ENCODE results near the gene SMIM11. TPM values are rescaled to one million over a fixed set of nuclear protein-coding genes. Genes with fewer than 3 reads are reported as not detected.

The SMIM11 gene
- polyA plus RNA-seq, 1 experiment: 15.1 TPM

- Histone ChIP-seq H3K4me3 (ENCODE audit: low read depth, low read length) (no peak overlapping the region), H3K27ac (ENCODE audit: low read depth, low read length) (peak overlapping the region; percentile 68), H3K27me3 (ENCODE audit: control insufficient read depth, insufficient read depth, low read length) (no peaks in the 10 kb centered on the region), H3K9me3 (ENCODE audit: control insufficient read depth, insufficient read depth, low read length) (0 out of 2 replicates have a peak, but pooled peaks cover 8% of the 10 kb centered on the region)
- DNase-seq (ENCODE audit: low read depth, low spot score): no peak
- CTCF ChIA-PET: interaction anchor here (0.5 to 5.2 kb wide), 3 partner anchors 22 to 422 kb away, joined by 4 to 97 read pairs (median 4); no protein-coding TSS in a partner anchor
- TF ChIP-seq CTCF (IDR thresholded peaks at IDR 0.05; ENCODE audit: low read depth, low read length): no peak
- POLR2A ChIA-PET: interaction anchor here (1.4 kb wide), 1 partner anchor 9 kb away, joined by 6 read pairs; no protein-coding TSS in a partner anchor
Observed at GRCh38 chr21:34345091-34345871, 30.0 kb upstream of the SMIM11 start.

- no peaks in the 10 kb centered on the region for H3K27me3 ChIP-seq (ENCODE audit: control insufficient read depth, insufficient read depth, low read length)
- POLR2A ChIA-PET: interaction anchor here (1.4 kb wide), 1 partner anchor 9 kb away, joined by 6 read pairs; no protein-coding TSS in a partner anchor
- CTCF ChIA-PET: interaction anchor here (0.5 to 5.2 kb wide), 2 partner anchors 348 to 422 kb away, joined by 4 to 97 read pairs; no protein-coding TSS in a partner anchor
- TF ChIP-seq CTCF (IDR thresholded peaks at IDR 0.05; ENCODE audit: low read depth, low read length): no peak
- 0 out of 2 replicates have a peak, but pooled peaks cover 8% of the 10 kb centered on the region for H3K9me3 ChIP-seq (ENCODE audit: control insufficient read depth, insufficient read depth, low read length)
- H3K4me3 ChIP-seq (ENCODE audit: low read depth, low read length): no peak overlapping the region
- peak; percentile 50 for DNase-seq (ENCODE audit: low read depth, low spot score)
- H3K27ac ChIP-seq (ENCODE audit: low read depth, low read length): peak overlapping the region; percentile 68
Observed at GRCh38 chr21:34345892-34346291, 29.4 kb upstream of the SMIM11 start.

- ChIA-PET POLR2A (no interaction called here), CTCF (interaction anchor here (0.7 to 5.2 kb wide), 8 partner anchors 13 to 425 kb away, joined by 3 to 97 read pairs (median 6); no protein-coding TSS in a partner anchor)
- no peak for DNase-seq (ENCODE audit: low read depth, low spot score)
- TF ChIP-seq CTCF (IDR thresholded peaks at IDR 0.05; ENCODE audit: low read depth, low read length): no peak
- H3K27ac ChIP-seq (ENCODE audit: low read depth, low read length): no peak overlapping the region
- peaks cover 12% of the 10 kb centered on the region for H3K27me3 ChIP-seq (ENCODE audit: control insufficient read depth, insufficient read depth, low read length)
- peaks cover 6% of the 10 kb centered on the region; the same call in 1 of the 2 replicates for H3K9me3 ChIP-seq (ENCODE audit: control insufficient read depth, insufficient read depth, low read length)
- no peak overlapping the region for H3K4me3 ChIP-seq (ENCODE audit: low read depth, low read length)
Observed at GRCh38 chr21:34348890-34349519, 26.3 kb upstream of the SMIM11 start.

GRCh38 chr21:34351786-34352241 lies 23.5 kb upstream of the SMIM11 start:
- Histone ChIP-seq H3K27ac (ENCODE audit: low read depth, low read length) (no peak overlapping the region), H3K4me3 (ENCODE audit: low read depth, low read length) (no peak overlapping the region), H3K9me3 (ENCODE audit: control insufficient read depth, insufficient read depth, low read length) (peaks cover 6% of the 10 kb centered on the region; the same call in 1 of the 2 replicates), H3K27me3 (ENCODE audit: control insufficient read depth, insufficient read depth, low read length) (peaks cover 17% of the 10 kb centered on the region)
- CTCF ChIA-PET: interaction anchor here (0.6 to 6.0 kb wide), 6 partner anchors 8 to 495 kb away, joined by 3 to 102 read pairs (median 6); no protein-coding TSS in a partner anchor
- no peak for DNase-seq (ENCODE audit: low read depth, low spot score)
- TF ChIP-seq CTCF (IDR thresholded peaks at IDR 0.05; ENCODE audit: low read depth, low read length): peak; percentile 75
- POLR2A ChIA-PET: no interaction called here

Measured in AG04450 (cell line).